GM21528 (cell line): ENCODE data around the gene HTATIP2.
A peak's percentile ranks its signal among the peaks of the same experiment; 100 is the strongest.
"Not testable (repeated sequence)": the region's sequence is repeated elsewhere in the genome, so short reads cannot be mapped to it uniquely, and the experiment has no call there.

ENCODE experiments used
- ATAC-seq: cut with Tn5 transposase; IDR thresholded peaks from one replicate; pipeline ENCODE4 v1.9.1; 2021; ENCODE audit warnings: mild to moderate bottlenecking, moderate library complexity; ENCODE audit not compliant: unreplicated experiment, low FRiP score

HTATIP2 gene

GRCh38 chr11:20369826-20370225, 6.3 kb downstream of the HTATIP2 start:
- no peak for ATAC-seq

DNA sequence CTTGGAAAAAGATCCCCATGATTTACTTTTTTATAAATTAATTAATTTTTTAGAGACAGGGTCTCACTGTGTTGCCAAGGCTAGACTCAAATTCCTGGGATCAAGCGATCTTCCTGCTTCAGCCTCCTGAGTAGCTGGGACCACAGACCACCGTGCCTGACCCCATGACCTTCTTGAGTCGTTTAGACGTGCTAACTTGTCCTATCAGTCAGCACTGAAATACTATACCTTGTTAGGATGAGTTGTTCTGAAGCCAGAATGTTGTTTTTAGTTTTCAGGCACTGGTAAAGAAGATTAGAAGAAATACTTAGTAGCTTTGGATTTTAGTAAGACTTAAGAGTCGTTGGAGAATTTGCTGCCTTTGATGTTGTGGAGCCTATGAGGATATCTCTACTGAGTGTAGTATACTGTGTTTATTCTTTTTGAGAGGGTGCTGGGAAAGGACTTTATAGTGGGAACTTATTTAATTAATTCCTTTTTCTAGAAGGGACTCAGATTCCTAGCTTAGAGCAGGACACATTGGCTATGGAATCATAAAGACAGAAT, 8.6 kb downstream of the HTATIP2 start:
- no peak for ATAC-seq

GRCh38 chr11:20373147-20373546, 9.6 kb downstream of the HTATIP2 start:
- ATAC-seq: no peak

DNA sequence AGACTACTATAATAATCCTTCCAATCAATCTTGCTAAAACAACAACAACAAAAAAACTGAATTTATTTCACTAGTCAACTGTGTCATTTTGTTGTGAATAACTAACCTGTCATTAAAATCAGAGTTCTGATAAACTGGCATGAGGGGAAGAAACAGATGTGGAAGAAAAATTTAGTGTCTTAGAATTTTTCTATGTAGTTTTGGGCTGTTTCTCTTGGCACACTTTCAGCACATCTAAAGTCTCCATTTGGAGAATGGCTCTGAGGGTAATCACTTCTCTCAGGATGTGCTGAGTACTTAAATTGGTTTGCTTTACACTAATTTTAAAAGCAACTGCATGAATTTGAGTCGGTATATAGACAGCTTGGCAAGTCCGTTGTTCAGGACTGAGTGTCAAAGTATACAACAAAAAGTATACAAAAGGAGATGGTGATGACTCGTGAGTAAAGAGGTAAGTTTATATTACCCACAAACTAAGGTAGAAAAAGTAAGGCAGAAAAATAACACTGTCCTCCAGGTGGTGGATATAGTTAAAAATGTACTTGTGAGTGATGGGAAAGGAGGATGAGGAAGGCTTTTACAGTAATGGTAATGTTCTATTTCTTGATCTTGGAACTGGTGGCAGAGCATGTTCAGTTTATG, 10.2 kb downstream of the HTATIP2 start:
- no peak for ATAC-seq

- no peak for ATAC-seq
Observed at GRCh38 chr11:20374741-20375300, 11.3 kb downstream of the HTATIP2 start.

GRCh38 chr11:20376162-20376730, 12.7 kb downstream of the HTATIP2 start:
- ATAC-seq: no peak

- not testable (repeated sequence) for ATAC-seq
Observed at GRCh38 chr11:20385996-20386395, 22.5 kb downstream of the HTATIP2 start.

DNA sequence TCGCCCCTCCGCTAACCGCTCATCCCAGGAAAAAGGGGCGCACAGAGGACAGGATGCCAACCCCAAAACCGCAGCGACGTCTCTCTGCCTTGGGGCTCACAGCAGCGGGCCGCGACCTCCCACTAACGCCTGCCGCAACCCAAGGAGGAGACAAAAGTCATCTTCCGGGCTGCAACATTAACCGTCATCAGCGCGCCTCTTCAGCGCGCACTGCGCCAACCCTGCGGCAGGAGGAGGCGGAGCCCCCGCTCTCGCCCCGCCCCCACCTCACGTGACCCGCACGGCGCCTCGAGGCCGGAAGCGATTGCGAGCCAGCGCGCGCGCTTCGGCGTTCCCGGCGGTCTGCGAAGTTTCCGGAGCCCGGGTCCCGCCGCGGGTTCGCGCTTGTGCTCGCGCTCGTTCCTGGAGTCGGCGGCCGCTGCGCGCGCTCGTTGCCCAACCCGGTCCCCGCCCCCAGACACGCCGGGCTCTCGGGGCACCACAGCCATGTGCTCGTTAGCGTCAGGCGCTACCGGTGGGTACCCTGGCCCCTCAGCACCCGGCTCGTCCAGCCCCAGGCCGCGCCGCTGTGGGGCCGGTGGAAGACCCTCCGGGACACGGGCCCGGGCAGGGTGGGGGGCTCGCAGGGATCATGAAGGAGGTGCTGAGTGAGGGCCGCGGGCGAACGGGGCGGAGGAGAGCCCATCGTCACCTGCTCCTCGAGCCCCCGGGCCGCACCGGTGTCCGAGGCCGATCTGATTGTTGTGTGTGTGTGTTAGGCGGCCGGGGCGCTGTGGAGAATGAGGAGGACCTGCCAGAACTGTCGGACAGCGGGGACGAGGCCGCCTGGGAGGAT, 24.0 kb downstream of the HTATIP2 start, which contains the start of gene PRMT3:
Gene PRMT3, plus strand, starts transcription at position 456 of the 835 bp plus-strand sequence. Its CDS starts 31 bp downstream, at position 487.
- peak; percentile 84 for ATAC-seq

- ATAC-seq: peak; percentile 37
Observed at GRCh38 chr11:20388096-20389055, 24.9 kb downstream of the HTATIP2 start.

DNA sequence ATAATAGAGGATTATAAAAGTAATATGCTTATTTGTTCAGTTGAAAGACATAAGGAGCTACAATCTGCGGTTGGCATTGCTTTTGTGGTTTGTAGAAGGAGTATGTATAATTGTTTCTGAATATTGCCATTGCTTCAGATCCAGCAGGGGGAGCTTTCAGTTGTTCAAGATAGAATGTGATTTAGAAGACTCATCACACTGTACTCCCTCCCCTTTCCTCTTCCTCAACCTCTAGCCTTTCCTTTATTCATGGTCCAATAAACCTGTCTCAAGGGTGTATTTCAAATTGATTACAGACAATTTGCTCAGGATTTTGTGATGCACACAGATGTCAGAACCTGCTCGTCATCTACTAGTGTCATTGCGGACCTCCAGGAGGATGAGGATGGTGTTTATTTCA, 33.8 kb downstream of the HTATIP2 start:
- ATAC-seq: peak; percentile 89

- no peak for ATAC-seq
Observed at GRCh38 chr11:20399498-20399897, 36.0 kb downstream of the HTATIP2 start.

DNA sequence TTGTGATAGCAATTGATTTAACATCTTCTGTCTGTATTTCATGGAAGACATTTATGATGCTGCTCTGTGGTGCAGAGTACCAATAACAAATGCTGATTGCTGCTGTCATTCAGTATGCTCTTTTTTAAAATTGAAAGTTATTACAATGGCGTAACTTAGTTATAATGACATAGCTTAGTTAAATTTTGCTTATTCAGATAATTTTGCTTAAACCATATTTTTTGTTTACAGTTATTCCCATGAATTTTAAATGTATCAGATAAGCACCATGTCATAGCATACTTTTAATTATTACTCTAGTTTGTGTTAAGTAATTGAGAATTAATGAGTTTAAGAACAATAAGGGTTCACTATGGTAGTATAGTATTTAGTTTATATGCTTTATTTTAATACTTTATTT, 39.5 kb downstream of the HTATIP2 start:
- no peak for ATAC-seq

- no peak for ATAC-seq
Observed at GRCh38 chr11:20406484-20406883, 43.0 kb downstream of the HTATIP2 start.

DNA sequence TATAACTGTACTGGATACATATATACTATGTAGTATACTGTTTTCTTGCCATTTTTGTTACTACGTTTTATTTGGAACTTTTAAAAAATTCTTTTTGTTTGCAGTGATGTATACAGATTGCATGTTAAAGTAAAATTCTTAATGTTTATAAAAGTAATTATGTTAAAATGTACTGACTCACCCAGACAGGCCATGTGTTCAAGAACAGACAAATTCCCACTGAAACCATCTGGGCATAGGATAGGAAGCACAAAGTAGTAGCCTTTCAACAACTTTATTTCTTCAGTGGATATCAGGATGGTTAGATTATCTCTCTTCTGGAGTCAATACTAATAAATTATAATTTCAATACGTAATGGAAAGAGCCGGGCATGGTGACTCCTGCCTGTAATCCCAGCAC, 43.8 kb downstream of the HTATIP2 start:
- ATAC-seq: no peak

DNA sequence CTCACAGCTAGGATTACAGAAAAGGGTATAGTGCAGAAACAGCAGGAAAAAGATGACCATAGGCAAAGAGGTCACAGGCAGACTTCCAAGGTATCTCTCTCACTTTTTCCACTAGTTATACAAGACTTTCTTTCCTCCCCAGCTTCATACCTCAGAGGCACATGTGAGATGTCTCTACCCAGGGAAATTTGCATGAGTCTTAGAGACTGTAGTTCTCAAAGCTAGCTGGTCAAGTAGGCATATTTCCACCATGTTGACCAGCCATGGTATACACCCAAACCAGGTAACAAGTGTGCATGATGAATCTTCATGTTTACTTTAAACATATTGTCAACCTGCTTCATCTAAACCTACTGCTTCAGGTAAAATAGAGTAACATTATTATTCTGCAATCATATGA, 51.9 kb downstream of the HTATIP2 start:
- no peak for ATAC-seq

DNA sequence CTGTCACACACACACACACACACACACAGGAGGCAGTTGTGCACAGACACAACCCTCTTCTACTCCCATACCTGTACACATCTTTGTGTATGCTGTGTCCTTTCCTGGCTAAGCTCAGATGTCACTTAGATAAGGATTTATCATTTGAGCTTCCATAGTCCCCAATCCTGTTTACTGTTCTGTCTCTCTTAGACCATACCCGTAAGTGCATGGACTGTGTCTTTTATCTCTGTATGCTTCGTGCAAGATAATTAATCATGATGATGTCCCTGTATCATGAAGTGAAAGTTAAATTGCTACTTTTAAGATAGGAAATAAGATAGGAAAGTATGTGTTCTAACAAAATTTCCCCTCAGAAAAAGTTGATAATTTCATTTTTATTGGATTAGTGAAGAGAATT, 54.3 kb downstream of the HTATIP2 start:
- ATAC-seq: no peak

DNA sequence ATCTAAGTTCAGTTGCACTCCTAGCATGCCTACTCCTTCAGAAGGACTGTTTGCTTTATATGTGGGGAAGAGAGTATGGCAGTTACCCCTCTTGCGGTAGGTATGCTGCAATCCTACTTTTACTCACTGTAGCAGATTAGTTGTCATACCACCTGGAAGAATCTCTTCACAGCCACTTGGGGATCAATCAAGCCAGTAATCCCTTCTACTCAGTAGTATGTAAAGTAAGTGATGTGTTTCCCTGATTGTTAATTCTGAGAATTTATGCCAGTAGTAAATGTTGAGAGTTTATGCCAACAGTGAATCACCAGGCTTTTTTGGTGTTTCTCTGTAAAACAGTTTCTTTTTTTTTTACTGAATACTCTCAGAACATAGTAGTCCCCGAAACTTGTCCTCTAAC, 58.4 kb downstream of the HTATIP2 start:
- no peak for ATAC-seq

DNA sequence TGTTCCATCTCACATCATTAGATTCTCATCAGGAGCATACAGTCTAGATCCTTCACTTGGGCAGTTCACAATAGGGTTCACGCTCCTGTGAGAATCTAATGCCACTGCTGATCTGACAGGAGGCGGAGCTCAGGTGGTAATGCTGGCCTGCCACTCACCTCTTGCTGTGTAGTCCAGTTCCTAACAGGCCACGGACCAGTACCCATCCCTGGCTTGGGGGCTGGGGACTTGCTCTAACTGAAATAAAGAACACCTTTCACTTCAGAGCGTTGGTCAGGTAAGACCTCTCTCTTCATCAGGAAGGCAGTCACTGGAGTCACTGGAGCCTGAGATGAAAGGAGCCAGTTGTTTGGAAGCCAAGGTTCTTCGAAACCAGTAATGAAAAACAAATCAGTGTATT, 65.7 kb downstream of the HTATIP2 start:
- no peak for ATAC-seq
